Astrocyte (in vitro differentiated cells and primary cell): ENCODE results near the gene CYTIP. TPM values are rescaled to one million over a fixed set of nuclear protein-coding genes. Genes with fewer than 3 reads are reported as not detected.
A peak's percentile ranks its signal among the peaks of the same experiment; 100 is the strongest.

Experiments used
- DNase-seq: peaks from one replicate; pipeline ENCODE4 v3.0.0-alpha.2; 2010; ENCODE audit warnings: low read depth
- FAIRE-seq: peaks from 2 replicates; lab custom pipeline; 2011; peaks lifted over from hg19 to GRCh38; lab: Jason Lieb, UNC
- H2AFZ ChIP-seq: 2 replicates; pipeline ENCODE4 v1.6.0; 2012; ENCODE audit warnings: low read depth, low read length, inconsistent platforms
- H3K27ac ChIP-seq: 2 replicates; pipeline ENCODE4 v1.5.1; 2011; ENCODE audit warnings: low read depth, low read length, inconsistent platforms
- H3K27me3 ChIP-seq: 2 replicates; pipeline ENCODE4 v1.6.0; 2011; ENCODE audit warnings: low read length, inconsistent platforms; ENCODE audit not compliant: insufficient read depth
- H3K36me3 ChIP-seq: 2 replicates; pipeline ENCODE4 v1.5.1; 2011; ENCODE audit warnings: low read length, inconsistent platforms; ENCODE audit not compliant: insufficient read depth
- H3K4me1 ChIP-seq: 2 replicates; pipeline ENCODE4 v1.5.1; 2011; ENCODE audit warnings: low read length, inconsistent platforms; ENCODE audit not compliant: insufficient read depth
- H3K4me2 ChIP-seq: 2 replicates; pipeline ENCODE4 v1.6.0; 2012; ENCODE audit warnings: low read length, inconsistent platforms
- H3K4me3 ChIP-seq: 2 replicates; pipeline ENCODE4 v1.5.1; 2011; ENCODE audit warnings: low read depth, mild to moderate bottlenecking, low read length, inconsistent platforms; ENCODE audit not compliant: insufficient read depth
- H3K79me2 ChIP-seq: 2 replicates; pipeline ENCODE4 v1.6.0; 2012; ENCODE audit warnings: mild to moderate bottlenecking, low read length, inconsistent platforms; ENCODE audit not compliant: insufficient read depth
- H3K9ac ChIP-seq: 2 replicates; pipeline ENCODE4 v1.6.0; 2012; ENCODE audit warnings: mild to moderate bottlenecking, low read length, inconsistent platforms
- H3K9me3 ChIP-seq: 2 replicates; pipeline ENCODE4 v1.5.1; 2012; ENCODE audit warnings: low read depth, mild to moderate bottlenecking, low read length, inconsistent platforms; ENCODE audit not compliant: insufficient read depth
- H4K20me1 ChIP-seq: 2 replicates; pipeline ENCODE4 v1.6.0; 2012; ENCODE audit warnings: low read length, inconsistent platforms; ENCODE audit not compliant: insufficient read depth
- H3K27ac Mint-ChIP-seq: one replicate; pipeline ENCODE4 v1.8.0; 2021; ENCODE audit warnings: mild to moderate bottlenecking, mixed read lengths; ENCODE audit not compliant: unreplicated experiment
- H3K27me3 Mint-ChIP-seq: one replicate; pipeline ENCODE4 v1.8.0; 2021; ENCODE audit warnings: low read depth, mixed read lengths; ENCODE audit not compliant: unreplicated experiment
- H3K36me3 Mint-ChIP-seq: one replicate; pipeline ENCODE4 v1.8.0; 2021; ENCODE audit warnings: low read depth, mixed read lengths; ENCODE audit not compliant: unreplicated experiment
- H3K4me1 Mint-ChIP-seq: one replicate; pipeline ENCODE4 v1.8.0; 2021; ENCODE audit warnings: low read depth, mixed read lengths; ENCODE audit not compliant: unreplicated experiment
- H3K4me3 Mint-ChIP-seq: one replicate; pipeline ENCODE4 v1.8.0; 2021; ENCODE audit warnings: mild to moderate bottlenecking, moderate library complexity, mixed read lengths; ENCODE audit not compliant: unreplicated experiment
- H3K9me3 Mint-ChIP-seq: one replicate; pipeline ENCODE4 v1.8.0; 2021; ENCODE audit warnings: mild to moderate bottlenecking, mixed read lengths; ENCODE audit not compliant: unreplicated experiment
- CTCF ChIP-seq: IDR thresholded peaks from 2 replicates; pipeline ENCODE4 v1.5.1; 2011; ENCODE audit warnings: low read depth, mild to moderate bottlenecking, inconsistent platforms, low read length, moderate library complexity; ENCODE audit not compliant: insufficient read depth
- EZH2 ChIP-seq: IDR thresholded peaks from 2 replicates; pipeline ENCODE4 v1.6.1; 2012; ENCODE audit warnings: mild to moderate bottlenecking, low read length, inconsistent platforms; ENCODE audit not compliant: insufficient read depth
- total RNA-seq: library from RNA; stranded (reverse); gene quantifications from 2 replicates; pipeline ENCODE4 v1.2.1, GENCODE V29; 2021

CYTIP gene
- total RNA-seq, 1 donor from 2014 or later = 0.16 TPM

GRCh38 chr2:157487271-157487610, 43.4 kb upstream of the CYTIP start:
- H3K27me3 Mint-ChIP-seq = no peaks in the 10 kb centered on the region
- no peak overlapping the region for H3K9ac ChIP-seq

GRCh38 chr2:157486596-157487270, 42.8 kb upstream of the CYTIP start:
- Histone ChIP-seq H2AFZ (no peak overlapping the region), H3K4me3 (no peak overlapping the region), H4K20me1 (no peaks in the 10 kb centered on the region), H3K79me2 (no peaks in the 10 kb centered on the region), H3K36me3 (no peaks in the 10 kb centered on the region), H3K9me3 (no peaks in the 10 kb centered on the region), H3K27me3 (no peaks in the 10 kb centered on the region), H3K9ac (no peak overlapping the region), H3K27ac (no peak overlapping the region), H3K4me2 (no peak overlapping the region), H3K4me1 (peaks cover 11% of the 10 kb centered on the region)
- TF ChIP-seq CTCF = no peak
- no peak for TF ChIP-seq EZH2
- H3K27ac Mint-ChIP-seq = no peak overlapping the region
- no peaks in the 10 kb centered on the region for H3K9me3 Mint-ChIP-seq
- no peaks in the 10 kb centered on the region for H3K36me3 Mint-ChIP-seq
- no peak overlapping the region for H3K4me3 Mint-ChIP-seq
- DNase-seq (peak; percentile 23), FAIRE-seq (no peak)
- peaks cover 8% of the 10 kb centered on the region for H3K4me1 Mint-ChIP-seq
- no peaks in the 10 kb centered on the region for H3K27me3 Mint-ChIP-seq

More at GRCh38 chr2:157487271-157487610, 43.4 kb upstream of the CYTIP start:
- DNase-seq = no peak
- H3K4me1 Mint-ChIP-seq = peaks cover 8% of the 10 kb centered on the region
- no peak overlapping the region for H3K27ac Mint-ChIP-seq
- no peaks in the 10 kb centered on the region for H3K79me2 ChIP-seq
- H3K4me3 Mint-ChIP-seq = no peak overlapping the region
- no peaks in the 10 kb centered on the region for H3K36me3 ChIP-seq
- peaks cover 11% of the 10 kb centered on the region for H3K4me1 ChIP-seq
- H3K4me2 ChIP-seq = no peak overlapping the region
- no peak overlapping the region for H3K4me3 ChIP-seq
- no peak overlapping the region for H2AFZ ChIP-seq
- FAIRE-seq = no peak
- no peaks in the 10 kb centered on the region for H4K20me1 ChIP-seq
- no peaks in the 10 kb centered on the region for H3K27me3 ChIP-seq
- H3K36me3 Mint-ChIP-seq = no peaks in the 10 kb centered on the region
- H3K27ac ChIP-seq = no peak overlapping the region
- no peaks in the 10 kb centered on the region for H3K9me3 Mint-ChIP-seq
- no peaks in the 10 kb centered on the region for H3K9me3 ChIP-seq
- TF ChIP-seq CTCF = no peak
- TF ChIP-seq EZH2 = no peak
